K562 (cell line): ENCODE data around the gene LCLAT1. TPM values are rescaled to one million over a fixed set of nuclear protein-coding genes. Genes with fewer than 3 reads are reported as not detected.

Experiments
- ATAC-seq: fragments of 200-7000 bp; cut with Tn5 transposase; 3 replicates; pipeline ENCODE4 v1.9.1; 2020; ENCODE audit warnings: moderate library complexity
- BruUV-seq: library from RNA; stranded (reverse); fragments of 400-500 nt; replicated peaks from 2 replicates; lab custom pipeline; 2021; lab: Mats Ljungman, UMichigan
- CTCF ChIA-PET: fragments of 300-600 bp; formaldehyde crosslinking; extraction: SDS; loops from one replicate; lab custom pipeline; 2021; ENCODE audit warnings: low intra/inter-chr PET ratio; lab: Yijun Ruan, JAX
- POLR2A ChIA-PET: fragments of 300-600, 350-650 bp; sonication (Branson Sonifier 250); formaldehyde crosslinking; extraction: SDS; loops from one replicate; lab custom pipeline; 2021; ENCODE audit warnings: antibody characterized with exemption, inconsistent platforms; lab: Yijun Ruan, JAX
- DNase-seq, 4 experiments: peaks; one replicate each; pipeline versions ENCODE4 v3.0.0 to v3.0.0-alpha.2; 2011 to 2018; ENCODE audit warnings: low spot score in 3 of 4, mixed read lengths in 3 of 4; ENCODE audit errors: extremely low read depth in 1 of 4
- FAIRE-seq: peaks from 2 replicates; lab custom pipeline; 2011; peaks lifted over from hg19 to GRCh38; lab: Jason Lieb, UNC
- H2AFZ ChIP-seq: 2 replicates; pipeline ENCODE4 v1.6.0; 2011; ENCODE audit warnings: low read depth, low read length, control low read depth, inconsistent platforms
- H3K27ac ChIP-seq: fragments of 200-600 bp; 3 replicates; pipeline ENCODE4 v1.8.0; 2011; ENCODE audit warnings: low read depth, mild to moderate bottlenecking, control low read depth, inconsistent platforms, low read length, moderate library complexity, mixed read lengths; ENCODE audit errors: extremely low read depth
- H3K27me3 ChIP-seq, 2 experiments: fragments of 300-600 bp in 1 of 2; 2 replicates in 1 of 2; 3 replicates in 1 of 2; pipeline versions ENCODE4 v1.6.0 to v1.8.0; 2011; ENCODE audit warnings: inconsistent platforms in 2 of 2, low read length in 2 of 2, mild to moderate bottlenecking in 1 of 2, mixed read lengths in 1 of 2, moderate library complexity in 1 of 2; ENCODE audit not compliant: control insufficient read depth in 2 of 2, insufficient read depth in 2 of 2
- H3K36me3 ChIP-seq: fragments of 300-600 bp; 3 replicates; pipeline ENCODE4 v1.8.0; 2011; ENCODE audit warnings: mild to moderate bottlenecking, low read length, inconsistent platforms; ENCODE audit not compliant: control insufficient read depth, insufficient read depth
- H3K4me1 ChIP-seq, 2 experiments: fragments of 200-600 bp in 1 of 2; replicated peaks in 1 of 2; 2 replicates in 1 of 2; 3 replicates in 1 of 2; pipeline versions ENCODE4 v1.5.1 to v1.8.0; 2011; ENCODE audit warnings: inconsistent platforms in 2 of 2, low read length in 2 of 2, mild to moderate bottlenecking in 1 of 2, mixed read lengths in 1 of 2, moderate library complexity in 1 of 2; ENCODE audit not compliant: control insufficient read depth in 2 of 2, insufficient read depth in 2 of 2
- H3K4me2 ChIP-seq: 2 replicates; pipeline ENCODE4 v1.6.1; 2011; ENCODE audit warnings: low read length, control low read depth, inconsistent platforms, mixed read lengths; ENCODE audit not compliant: insufficient read depth
- H3K4me3 ChIP-seq: fragments of 200-600 bp; sonication (generic), shearing (Covaris generic); 2 replicates; pipeline ENCODE4 v1.5.1; 2016; ENCODE audit warnings: control low read depth, inconsistent platforms
- H3K79me2 ChIP-seq: fragments of 200-600 bp; 3 replicates; pipeline ENCODE4 v1.8.0; 2011; ENCODE audit warnings: low read length, inconsistent platforms; ENCODE audit not compliant: control insufficient read depth, insufficient read depth
- H3K9ac ChIP-seq, 2 experiments: 2 replicates each; pipeline versions ENCODE4 v1.6.0 to v1.6.1; 2011; ENCODE audit warnings: low read depth in 2 of 2, low read length in 2 of 2, control low read depth in 1 of 2, inconsistent platforms in 1 of 2, mild to moderate bottlenecking in 1 of 2, mixed read lengths in 1 of 2; ENCODE audit not compliant: insufficient read depth in 1 of 2
- H3K9me1 ChIP-seq: one replicate; pipeline ENCODE4 v1.6.0; 2011; ENCODE audit warnings: inconsistent platforms, mild to moderate bottlenecking, low read length, moderate library complexity; ENCODE audit not compliant: control insufficient read depth, insufficient read depth
- H3K9me3 ChIP-seq: replicated peaks from 2 replicates; pipeline ENCODE4 v1.5.1; 2011; ENCODE audit warnings: low read depth, low read length, inconsistent platforms; ENCODE audit not compliant: control insufficient read depth, insufficient read depth
- H4K20me1 ChIP-seq: replicated peaks from 2 replicates; pipeline ENCODE4 v1.6.1; 2011; ENCODE audit warnings: low read length, inconsistent platforms, mixed read lengths; ENCODE audit not compliant: control insufficient read depth, insufficient read depth
- E2F8 ChIP-seq: fragments of 450-650 bp; IDR thresholded peaks from 2 replicates; pipeline ENCODE4 v1.7.1; 2018; ENCODE audit warnings: mild to moderate bottlenecking, low read depth; ENCODE audit not compliant: partially characterized antibody
- NBN ChIP-seq: fragments of 450-650 bp; IDR thresholded peaks from 2 replicates; pipeline ENCODE4 v1.6.1; 2016; ENCODE audit warnings: low read depth, mild to moderate bottlenecking
- PRPF4 ChIP-seq: fragments of 200-400 bp; formaldehyde crosslinking; IDR thresholded peaks from one replicate; pipeline ENCODE4 v1.6.1; 2017; ENCODE audit warnings: low read length, low read depth, mild to moderate bottlenecking; ENCODE audit not compliant: insufficient read depth, poor library complexity, severe bottlenecking
- SLC30A9 ChIP-seq: fragments of 250-450 bp; sonication (Bioruptor Pico); IDR thresholded peaks from 2 replicates; pipeline ENCODE4 v1.8.0; 2022; ENCODE audit warnings: mild to moderate bottlenecking, moderate library complexity
- SUPT5H ChIP-seq: fragments of 450-650 bp; IDR thresholded peaks from 2 replicates; pipeline ENCODE4 v1.6.1; 2016
- THAP12 ChIP-seq: fragments of 250-450 bp; sonication (Bioruptor Pico); IDR thresholded peaks from 2 replicates; pipeline ENCODE4 v1.9.0; 2021; ENCODE audit warnings: mild to moderate bottlenecking, inconsistent platforms
- U2AF1 ChIP-seq: fragments of 200-400 bp; formaldehyde crosslinking; optimal IDR thresholded peaks from 2 replicates; pipeline ENCODE3; 2017; ENCODE audit warnings: mild to moderate bottlenecking, low read depth, low read length, moderate library complexity
- ZNF232 ChIP-seq: sonication (generic); formaldehyde crosslinking; IDR thresholded peaks from 2 replicates; pipeline ENCODE4 v1.8.0; 2022; ENCODE audit warnings: mild to moderate bottlenecking, missing genetic modification reagents
- WGBS: fragments of 100-300 bp; shearing (Covaris generic); methylation state at CpG from one replicate; pipeline ENCODE4 v1.1.6; 2016; ENCODE audit warnings: low coverage, mixed read lengths; ENCODE audit not compliant: insufficient coverage; ENCODE audit errors: missing lambda C conversion rate; 5-methylcytosine and 5-hydroxymethylcytosine counted together
- in situ Hi-C: fragments of 300-500 bp; cut with MboI; formaldehyde crosslinking; loops from 4 replicates; pipeline ENCODE4 v1.15.0; 2018; ENCODE audit warnings: inconsistent platforms, mixed read lengths
- intact Hi-C: fragments of 100-400 bp; cut with micrococcal nuclease; formaldehyde crosslinking; loops from 2 replicates; pipeline ENCODE4 v1.14.2; 2022
- polyA plus RNA-seq, 8 experiments: library from polyadenylated mRNA; depleted of rRNA in 4 of 8; stranded (reverse) in 5 of 8; unstranded in 3 of 8; fragments of >200 nt; fragmentation: Nextera tagmentation in 2 of 8; fragmentation: Illumina TruSeq in 1 of 8; extraction: Ambion mirVana in 2 of 8; extraction: Trizol in 1 of 8; gene quantifications; 2 replicates each; pipeline versions ENCODE4 v1.2.1 to v1.2.3, GENCODE V29; 2011 to 2014; ENCODE audit warnings: inconsistent platforms in 1 of 8, missing spikeins in 1 of 8
- total RNA-seq, 7 experiments: library from RNA; depleted of rRNA in 6 of 7; stranded (reverse); fragments of >200 nt in 6 of 7; fragmentation: Illumina TruSeq in 2 of 7; extraction: Trizol in 2 of 7; gene quantifications; 2 replicates each; pipeline versions ENCODE4 v1.2.1 to v1.2.3, GENCODE V29; 2011 to 2021; ENCODE audit warnings: low replicate concordance in 1 of 7

The LCLAT1 gene
- total and polyA plus RNA-seq, 9 of the 15 experiments (the other 6 are each of a cell fraction or from before 2014, with no cell fraction given): 8.9 to 63.3 (median 25.4) TPM

- Histone ChIP-seq H3K4me3 (no peak overlapping the region), H3K79me2 (0 out of 3 replicates have a peak, but pooled peaks cover 7% of the 10 kb centered on the region), H3K36me3 (peaks cover 22% of the 10 kb centered on the region; the same call in 2 of the 3 replicates), H4K20me1 (no peaks in the 10 kb centered on the region), H3K9me1 (no peaks in the 10 kb centered on the region), H3K27me3 (no peaks in the 10 kb centered on the region), H3K9me3 (no peaks in the 10 kb centered on the region), H3K9ac (no peak overlapping the region), H3K4me1 (no peaks in the 10 kb centered on the region), H3K27ac (no peak overlapping the region), H2AFZ (no peak overlapping the region)
- intact Hi-C loops: no loop called here
- FAIRE-seq: no peak
- 92% methylated on average over 2 of the region's 2 CpGs for WGBS
- DNase-seq: no peak
- no peak for ATAC-seq
- POLR2A ChIA-PET: interaction anchor here (0.7 kb wide), 1 partner anchor 87 kb away, joined by 3 read pairs; no protein-coding TSS in a partner anchor
- no TSS peak for BruUV-seq
- CTCF ChIA-PET: no interaction called here
- TF ChIP-seq SLC30A9 (CRISPR knock-in tag) (no peak), ZNF232 (no peak), NBN (no peak), SUPT5H (no peak), U2AF1 (no peak), THAP12 (CRISPR knock-in tag) (no peak), PRPF4 (no peak), E2F8 (no peak)
- TF ChIP-seq, all 486 proteins: peak for 0
- H3K4me2 ChIP-seq: no peak overlapping the region
- in situ Hi-C loops: no loop called here
Measured at GRCh38 chr2:30527859-30528258, 80.8 kb downstream of the LCLAT1 start.
